NCI-H510A treated with DMSO at 0.1 percent for 48 hours (cell line): ENCODE measurements around the gene ZBTB21.
A peak's percentile ranks its signal among the peaks of the same experiment; 100 is the strongest.
"Not testable (repeated sequence)": the region's sequence is repeated elsewhere in the genome, so short reads cannot be mapped to it uniquely, and the experiment has no call there.

Source experiments
- DNase-seq: peaks from one replicate; lab custom pipeline; 2025; lab: John Stamatoyannopoulos, UW

ZBTB21 gene

DNA sequence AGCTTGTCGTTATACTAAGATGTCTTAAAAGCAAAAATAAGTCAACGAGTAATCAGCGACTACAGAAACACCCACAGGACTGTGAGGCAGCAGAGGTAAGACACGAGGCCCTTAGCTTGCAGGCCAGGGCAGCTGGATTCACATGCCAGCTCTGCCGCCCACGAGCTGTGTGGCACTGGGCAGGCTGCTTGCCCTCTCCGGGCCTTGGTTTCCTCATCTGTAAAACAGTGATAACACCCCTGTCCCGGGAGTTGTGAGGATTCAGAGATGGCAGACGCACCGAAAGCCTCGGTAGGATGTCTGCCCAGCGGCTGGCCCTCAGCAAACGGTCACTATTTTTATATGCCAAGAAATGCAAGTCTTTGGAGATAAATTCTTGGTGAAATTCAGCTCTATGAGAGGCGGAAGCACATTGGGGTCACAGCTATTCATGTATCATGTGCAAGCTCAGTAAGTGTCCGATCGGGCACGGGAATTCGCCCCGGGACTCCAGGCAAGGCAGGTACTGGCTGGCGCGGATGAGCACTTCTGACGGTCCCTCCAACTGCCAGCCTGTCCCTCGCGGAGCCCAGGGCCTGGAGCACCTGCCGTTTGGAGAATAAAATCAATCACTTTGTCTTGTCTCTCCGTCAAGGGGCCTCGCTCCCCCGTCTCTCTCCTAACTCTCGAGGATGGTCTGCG is 57.5 kb downstream of the ZBTB21 start:
- peak; percentile 25 for DNase-seq

DNA sequence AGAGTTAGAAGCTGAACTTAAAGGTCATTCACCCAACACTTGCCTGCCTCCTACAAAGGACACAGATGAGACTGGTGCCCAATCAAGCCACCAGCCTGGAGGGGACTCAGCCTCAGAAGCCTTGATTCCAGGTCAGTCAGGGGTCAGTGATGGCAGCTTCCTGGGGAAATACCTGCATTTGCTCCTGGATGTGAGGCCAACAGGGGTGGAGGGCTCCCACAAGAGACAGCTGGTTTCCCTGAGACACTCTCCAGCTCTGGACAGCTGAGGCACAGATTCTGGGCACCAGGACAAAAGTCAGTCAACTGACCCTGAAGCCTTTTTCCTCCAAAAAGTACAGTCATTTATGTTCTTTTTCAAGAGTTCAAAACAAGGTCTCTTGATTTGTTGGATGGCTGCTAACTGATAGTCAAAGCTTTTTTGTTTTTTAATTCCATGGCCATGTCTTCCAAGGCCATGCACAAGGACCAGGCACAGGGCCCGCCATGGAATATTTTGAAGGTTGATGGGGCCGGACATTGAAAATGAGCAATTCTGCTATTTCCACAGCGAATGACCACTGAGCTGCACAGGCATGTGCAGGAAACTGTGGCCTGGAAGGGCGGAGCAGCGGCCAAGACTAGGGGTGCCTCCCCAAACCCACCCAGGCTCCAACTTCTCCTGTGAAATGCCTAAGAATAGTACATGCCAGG is 58.1 kb downstream of the ZBTB21 start:
- DNase-seq = no peak

DNA sequence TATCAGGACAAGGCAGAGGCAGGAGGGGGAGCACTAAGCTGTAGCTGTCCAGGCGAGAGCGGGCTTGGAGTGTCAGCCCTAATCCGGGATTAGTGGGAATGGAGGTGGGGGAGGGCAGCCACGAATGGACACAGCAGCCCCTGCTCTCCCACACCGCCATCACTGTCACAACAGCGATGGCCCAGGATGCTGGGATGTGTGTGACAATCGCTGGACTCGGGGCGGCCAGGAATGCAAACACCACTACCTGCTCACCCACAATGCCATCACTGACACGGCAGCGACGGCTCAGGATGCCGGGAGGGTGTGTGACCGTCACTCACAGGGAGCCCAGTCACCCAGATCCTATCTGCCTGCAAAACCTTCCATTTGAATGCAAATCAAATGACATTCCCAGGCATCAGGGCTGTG is 59.2 kb downstream of the ZBTB21 start:
- DNase-seq = no peak

DNA sequence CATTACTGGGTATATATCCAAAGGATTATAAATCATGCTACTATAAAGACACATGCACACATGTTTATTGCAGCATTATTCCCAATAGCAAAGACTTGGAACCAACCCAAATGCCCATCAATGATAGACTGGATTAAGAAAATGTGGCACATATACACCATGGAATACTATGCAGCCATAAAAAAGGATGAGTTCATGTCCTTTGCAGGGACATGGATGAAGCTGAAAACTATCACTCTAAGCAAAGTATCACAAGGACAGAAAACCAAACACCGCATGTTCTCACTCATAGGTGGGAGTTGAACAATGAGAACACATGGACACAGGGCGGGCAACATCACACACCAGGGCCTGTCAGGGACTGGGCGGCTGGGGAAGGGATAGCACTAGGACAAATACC is 60.5 kb downstream of the ZBTB21 start:
- not testable (repeated sequence) for DNase-seq

DNA sequence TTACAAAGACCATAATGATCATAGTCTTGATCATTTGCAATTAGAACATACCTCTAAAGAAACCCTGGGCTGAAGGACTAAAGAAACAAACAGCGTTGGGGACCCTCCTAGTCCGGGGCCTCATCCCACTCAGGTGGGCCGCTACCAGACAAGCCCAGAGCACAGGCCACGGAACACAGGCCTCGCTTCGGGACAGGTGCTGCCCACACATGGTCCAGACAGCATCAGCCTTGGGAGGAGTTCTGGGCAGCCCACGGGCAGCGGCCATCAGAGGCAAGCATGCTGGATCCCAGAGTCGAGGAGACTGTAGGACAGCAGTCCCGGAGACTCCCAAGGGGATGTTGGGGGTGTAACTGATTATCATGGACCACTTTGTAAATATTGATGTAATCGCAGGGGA is 61.3 kb downstream of the ZBTB21 start:
- DNase-seq = no peak

DNA sequence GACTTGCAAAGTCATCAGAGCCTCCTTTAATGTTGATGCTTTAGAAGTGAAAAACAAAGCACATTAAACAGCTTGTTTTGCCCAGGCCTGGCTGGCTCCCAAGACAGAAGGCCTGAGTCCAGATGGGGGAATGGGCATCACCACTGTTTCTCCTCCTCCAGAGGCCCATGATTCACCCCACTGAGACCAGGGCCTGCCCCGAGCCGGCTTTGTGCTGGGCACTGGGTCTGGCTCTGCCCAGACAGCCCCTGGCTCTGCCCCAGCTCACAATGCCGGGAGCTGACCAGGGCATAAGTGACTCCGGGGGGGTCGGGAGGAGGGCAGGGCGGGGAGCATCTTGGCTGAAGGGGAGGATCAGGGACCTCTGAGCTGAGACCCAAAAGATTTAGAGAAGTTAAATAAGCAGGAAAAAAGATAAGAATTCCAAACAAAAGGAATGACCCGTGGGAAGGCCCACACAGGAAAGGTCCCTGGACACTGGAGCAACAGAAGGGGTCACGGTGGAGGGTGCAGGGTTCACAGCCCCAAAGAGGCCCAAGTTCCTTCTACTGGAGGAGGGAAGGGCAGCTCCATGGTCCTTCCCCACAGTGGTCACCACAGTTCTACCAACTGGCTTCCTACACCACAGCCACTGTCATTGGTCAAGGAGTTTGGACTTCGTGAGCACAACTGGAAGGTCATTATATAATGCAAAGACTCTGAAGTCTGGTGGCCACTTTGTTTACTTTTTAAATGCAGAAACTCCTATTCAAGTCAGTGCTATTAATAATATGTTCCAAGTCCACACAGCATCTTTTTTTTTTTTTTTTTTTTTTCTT is 61.9 kb downstream of the ZBTB21 start:
- DNase-seq = no peak

DNA sequence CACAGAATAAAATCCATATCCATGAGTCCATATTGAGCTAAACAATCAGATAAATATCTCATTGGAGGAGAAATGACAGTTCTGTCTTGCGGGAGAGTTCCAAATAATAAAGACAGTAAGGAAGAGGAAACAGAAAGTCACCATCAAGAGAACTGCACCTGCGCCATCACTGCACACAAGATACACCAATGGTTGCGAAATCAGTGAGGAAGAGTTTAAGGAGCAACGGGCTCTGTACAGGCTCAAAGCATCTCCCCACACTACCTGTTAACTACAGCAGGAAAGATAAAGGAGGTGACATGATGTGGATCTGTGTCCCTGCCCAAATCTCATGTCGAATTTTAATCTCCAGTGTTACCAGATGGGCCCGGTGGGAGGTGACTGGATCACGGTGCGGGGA is 64.2 kb downstream of the ZBTB21 start:
- no peak for DNase-seq

DNA sequence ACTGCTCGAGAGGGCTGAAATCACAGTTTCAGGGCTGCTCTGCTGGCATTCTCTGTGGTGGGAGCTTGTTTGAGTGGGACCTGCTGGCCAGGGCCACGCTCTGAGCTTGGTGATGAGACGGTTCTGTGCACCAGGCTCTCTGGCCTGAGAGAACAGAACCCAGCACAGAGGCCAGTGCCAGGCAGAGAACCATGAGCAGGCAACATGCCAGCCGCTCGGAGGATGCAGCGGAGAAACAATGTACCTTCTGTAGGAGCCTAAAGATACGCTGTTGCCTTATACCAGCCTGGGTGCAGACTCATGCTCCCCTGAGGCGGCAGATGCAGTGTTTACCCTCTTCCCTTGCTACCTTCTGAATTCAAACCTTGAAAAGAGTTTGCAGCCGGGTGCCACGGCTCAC is 66.3 kb downstream of the ZBTB21 start:
- DNase-seq = no peak

DNA sequence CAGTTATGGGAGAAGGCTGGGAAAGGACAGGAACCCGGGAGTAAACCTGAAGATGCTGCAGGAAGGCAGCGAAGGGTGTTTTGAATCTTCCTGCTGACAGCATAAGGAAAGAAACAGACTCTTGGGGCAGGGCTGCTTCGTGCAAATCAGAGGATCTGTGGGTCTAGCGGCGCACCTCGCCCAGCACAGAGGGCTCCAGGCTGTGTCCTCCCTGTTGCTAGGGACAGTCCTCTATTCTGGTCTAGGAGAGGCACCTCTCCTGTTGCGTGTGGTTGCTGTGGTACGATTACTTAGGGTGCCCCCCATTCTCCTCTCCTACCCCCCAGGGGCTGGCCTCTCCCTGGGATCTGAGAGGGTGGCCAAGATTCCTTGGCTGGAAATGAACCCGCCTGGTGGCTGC is 67.7 kb downstream of the ZBTB21 start:
- DNase-seq = no peak

DNA sequence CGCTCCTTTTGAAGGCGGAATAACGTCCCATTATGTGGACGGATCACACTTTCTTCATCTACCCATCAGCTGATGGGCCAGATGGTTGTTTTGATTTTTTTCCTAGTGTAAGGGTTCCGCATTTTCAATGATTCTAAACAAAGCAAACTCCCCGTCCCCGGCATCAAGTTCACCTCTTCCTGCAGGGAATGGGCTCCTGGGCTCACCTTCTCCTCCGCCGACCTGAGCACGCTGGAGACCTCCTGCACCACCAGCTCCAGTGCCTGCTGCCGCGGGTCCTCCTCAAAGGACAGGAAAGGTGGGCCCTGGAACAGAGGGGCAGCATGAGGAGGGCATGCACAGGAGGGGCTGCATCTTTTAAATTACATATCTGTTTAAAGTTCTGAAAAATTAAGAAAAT is 68.2 kb downstream of the ZBTB21 start:
- no peak for DNase-seq

DNA sequence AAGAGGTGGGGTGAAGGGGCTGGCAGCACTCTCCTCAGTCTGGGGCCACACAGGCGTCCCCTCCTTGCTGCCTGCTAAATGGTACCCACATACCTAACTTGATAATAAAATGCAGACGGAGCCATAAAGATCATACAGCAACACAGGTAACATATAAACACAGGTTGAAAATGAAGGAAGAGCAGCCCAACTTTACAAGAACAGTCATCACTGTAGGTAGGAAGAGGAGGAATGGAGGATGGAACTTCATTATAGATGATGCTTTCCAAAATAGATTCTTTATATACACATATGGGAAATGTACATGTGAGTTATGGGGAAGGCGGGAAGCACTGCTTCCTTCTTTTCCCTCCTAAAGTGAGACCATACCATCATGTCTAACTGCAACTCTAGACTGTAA is 69.7 kb downstream of the ZBTB21 start:
- no peak for DNase-seq

DNA sequence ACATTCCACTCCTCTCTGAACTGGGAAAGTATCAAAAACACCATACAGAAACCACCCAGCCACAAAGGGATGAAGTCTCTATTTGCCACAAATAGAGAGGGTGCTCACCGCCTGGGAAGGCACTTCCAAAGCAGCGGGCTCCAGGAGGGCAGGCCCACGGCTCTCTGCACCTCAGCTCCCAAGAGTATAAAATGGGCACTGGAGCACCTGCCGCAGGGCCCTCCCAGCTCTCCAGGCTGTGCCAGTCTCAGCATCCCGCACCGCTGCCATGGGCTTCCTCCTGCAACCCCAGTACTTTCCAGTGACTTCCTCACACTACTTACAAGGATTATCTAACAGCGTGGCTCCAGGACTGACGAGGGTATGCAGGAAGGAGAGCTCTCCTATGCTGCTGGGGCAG is 70.8 kb downstream of the ZBTB21 start:
- DNase-seq = no peak
